Measurements from ENCODE around the gene ITIH5.

GRCh38 chr10:7592627-7593026 is 74.1 kb downstream of the ITIH5 start:
- no peak for TF ChIP-seq RBM22 (IDR thresholded peaks at IDR 0.05; ENCODE audit: low read depth, low read length, poor library complexity, severe bottlenecking)
- no peak for TF ChIP-seq MTA3 (IDR thresholded peaks at IDR 0.05; ENCODE audit: borderline replicate concordance)
- TF ChIP-seq ZFP36 (IDR thresholded peaks at IDR 0.05; ENCODE audit: low read depth, low read length, partially characterized antibody): no peak
- no peak for TF ChIP-seq NFIC (IDR thresholded peaks at IDR 0.05)
- no peak for TF ChIP-seq PHF8 (IDR thresholded peaks at IDR 0.05; ENCODE audit: borderline replicate concordance, low read length)
- no peak for TF ChIP-seq HLTF (IDR thresholded peaks at IDR 0.05)
- no peak for TF ChIP-seq MAZ (CRISPR knock-in tag; conservative IDR thresholded peaks at IDR 0.05 in 1 of 2, IDR thresholded peaks at IDR 0.05 in 1 of 2)
- no peak for TF ChIP-seq FOXP1 (CRISPR knock-in tag; IDR thresholded peaks at IDR 0.05)
